ENCODE data around the gene SMIM8.

- TF ChIP-seq CTCF (IDR thresholded peaks at IDR 0.05; ENCODE audit: low read length), result no peak
- no peak for TF ChIP-seq EZH2 (IDR thresholded peaks at IDR 0.05; ENCODE audit: borderline replicate concordance, low read length)
These were observed 9.5 kb upstream of the SMIM8 start for GRCh38 chr6:87312860-87313259.

Data from OCI-LY1 (cell line).